Naive thymus-derived CD4-positive, alpha-beta T cell (primary cell): ENCODE data around the gene KRTAP4-1. TPM values are rescaled to one million over a fixed set of nuclear protein-coding genes. Genes with fewer than 3 reads are reported as not detected.
A peak's percentile ranks its signal among the peaks of the same experiment; 100 is the strongest.
"Not testable (repeated sequence)": the region's sequence is repeated elsewhere in the genome, so short reads cannot be mapped to it uniquely, and the experiment has no call there.

Experiments
- ATAC-seq: fragments of 150-1000 bp; cut with Tn5 transposase; 2 replicates; pipeline ENCODE4 v1.10.0; 2021; ENCODE audit warnings: mild to moderate bottlenecking, moderate library complexity
- CTCF ChIA-PET: fragments of 350-600 bp; sonication (Branson Sonifier 250); formaldehyde crosslinking; loops from one replicate; lab custom pipeline; 2021; ENCODE audit warnings: antibody characterized with exemption; lab: Charles Lee
- POLR2A ChIA-PET: fragments of 350-600 bp; sonication (Branson Sonifier 250); formaldehyde crosslinking; loops from one replicate; lab custom pipeline; 2021; ENCODE audit warnings: antibody characterized with exemption, inconsistent platforms; lab: Charles Lee
- DNase-seq, 9 donors: peaks; one replicate each; pipeline versions ENCODE4 v3.0.0 to v3.0.0-alpha.2; 2020 to 2022; ENCODE audit warnings: mixed read lengths in 1 of 9
- H3K27ac ChIP-seq: one replicate; pipeline ENCODE4 v1.7.0; 2013; ENCODE audit warnings: mild to moderate bottlenecking, low read depth, low read length, moderate library complexity
- H3K27me3 ChIP-seq, 2 donors: one replicate each; pipeline ENCODE4 v1.7.0; 2013; ENCODE audit warnings: low read length in 2 of 2, mild to moderate bottlenecking in 2 of 2, moderate library complexity in 2 of 2; ENCODE audit not compliant: control insufficient read depth in 2 of 2, insufficient read depth in 2 of 2
- H3K36me3 ChIP-seq, 3 experiments: 1 replicate in 2 of 3; 2 replicates in 1 of 3; pipeline ENCODE4 v1.7.0; 2013; ENCODE audit warnings: low read length in 3 of 3, mild to moderate bottlenecking in 3 of 3, moderate library complexity in 1 of 3; ENCODE audit not compliant: insufficient read depth in 3 of 3, control insufficient read depth in 2 of 3
- H3K4me1 ChIP-seq, 2 donors: one replicate each; pipeline ENCODE4 v1.7.0; 2013; ENCODE audit warnings: low read length in 2 of 2, mild to moderate bottlenecking in 2 of 2, moderate library complexity in 1 of 2; ENCODE audit not compliant: control insufficient read depth in 2 of 2, insufficient read depth in 2 of 2
- H3K4me3 ChIP-seq: 2 replicates; pipeline ENCODE4 v1.7.0; 2013; ENCODE audit warnings: mild to moderate bottlenecking, low read length
- H3K9me3 ChIP-seq, 3 experiments: 1 replicate in 2 of 3; 2 replicates in 1 of 3; pipeline ENCODE4 v1.7.0; 2013; ENCODE audit warnings: low read length in 3 of 3; ENCODE audit not compliant: control insufficient read depth in 2 of 3
- H3K27ac Mint-ChIP-seq, 9 donors: one replicate each; pipeline ENCODE4 v1.8.0; 2020 to 2022; ENCODE audit warnings: mixed read lengths in 9 of 9, mild to moderate bottlenecking in 8 of 9, moderate library complexity in 5 of 9, inconsistent platforms in 2 of 9
- H3K27me3 Mint-ChIP-seq, 5 donors: one replicate each; pipeline ENCODE4 v1.8.0; 2021 to 2022; ENCODE audit warnings: mixed read lengths in 5 of 5, mild to moderate bottlenecking in 1 of 5
- H3K36me3 Mint-ChIP-seq, 5 donors: one replicate each; pipeline ENCODE4 v1.8.0; 2020 to 2022; ENCODE audit warnings: mixed read lengths in 5 of 5, mild to moderate bottlenecking in 3 of 5, inconsistent platforms in 1 of 5
- H3K4me1 Mint-ChIP-seq, 7 donors: one replicate each; pipeline ENCODE4 v1.8.0; 2020 to 2022; ENCODE audit warnings: mixed read lengths in 7 of 7, mild to moderate bottlenecking in 3 of 7, inconsistent platforms in 1 of 7
- H3K4me3 Mint-ChIP-seq, 10 donors: one replicate each; pipeline ENCODE4 v1.8.0; 2020 to 2022; ENCODE audit warnings: mild to moderate bottlenecking in 10 of 10, mixed read lengths in 10 of 10, moderate library complexity in 6 of 10, inconsistent platforms in 2 of 10
- H3K9me3 Mint-ChIP-seq, 11 donors: one replicate each; pipeline ENCODE4 v1.8.0; 2020 to 2022; ENCODE audit warnings: mixed read lengths in 11 of 11, mild to moderate bottlenecking in 4 of 11, inconsistent platforms in 1 of 11, moderate library complexity in 1 of 11
- intact Hi-C, 2 donors: fragments of 100-400 bp; cut with micrococcal nuclease; formaldehyde crosslinking; loops; one replicate each; pipeline ENCODE4 v1.15.1; 2023
- polyA plus RNA-seq, 2 donors: library from polyadenylated mRNA; unstranded; fragments of 300-500 nt; fragmentation: Illumina TruSeq; gene quantifications; one replicate each; pipeline ENCODE4 v1.2.3, GENCODE V29; 2021
- total RNA-seq, 6 experiments: library from RNA in 5 of 6; stranded (reverse) in 5 of 6; gene quantifications; 1 replicate in 5 of 6; 2 replicates in 1 of 6; pipeline ENCODE4 v1.2.3 and lab custom pipeline; 2021 to 2026

The KRTAP4-1 gene
- total and polyA plus RNA-seq, 7 experiments from 2014 or later = not detected

- ATAC-seq, intact Hi-C loops: not testable (repeated sequence)
- CTCF ChIA-PET = interaction anchor here (0.6 kb wide), 1 partner anchor 39 kb away, joined by 5 read pairs; no protein-coding TSS in a partner anchor
These were observed 35.6 kb downstream of the KRTAP4-1 start for GRCh38 chr17:41148971-41149651.

GRCh38 chr17:41147531-41148204 lies 37.0 kb downstream of the KRTAP4-1 start:
- Histone ChIP-seq H3K4me1 (no peaks in the 10 kb centered on the region), H3K4me3 (no peak overlapping the region), H3K9me3 (peaks cover 0 to 6% (median 0%) of the 10 kb centered on the region in 3 experiments), H3K27me3 (no peaks in the 10 kb centered on the region), H3K36me3 (no peaks in the 10 kb centered on the region), H3K27ac (no peak overlapping the region)
- H3K9me3 Mint-ChIP-seq = peaks cover 7 to 22% (median 9%) of the 10 kb centered on the region in 11 donors
- POLR2A ChIA-PET = no interaction called here
- intact Hi-C loops = no loop called here
- no peak for DNase-seq
- H3K27me3 Mint-ChIP-seq = peaks cover 0 to 8% (median 0%) of the 10 kb centered on the region in 5 donors
- ATAC-seq = no peak
- no peak overlapping the region for H3K4me3 Mint-ChIP-seq
- peak overlapping the region in 2 of 9 donors; percentile 4 to 61 for H3K27ac Mint-ChIP-seq
- CTCF ChIA-PET = no interaction called here
- peaks cover 0 to 15% (median 8%) of the 10 kb centered on the region in 5 donors for H3K36me3 Mint-ChIP-seq
- H3K4me1 Mint-ChIP-seq = peaks cover 0 to 8% (median 4%) of the 10 kb centered on the region in 7 donors

More at GRCh38 chr17:41148971-41149651, 35.6 kb downstream of the KRTAP4-1 start:
- H3K4me3 ChIP-seq, POLR2A ChIA-PET, H3K27me3 ChIP-seq, H3K36me3 Mint-ChIP-seq, H3K4me3 Mint-ChIP-seq, H3K9me3 ChIP-seq, H3K4me1 ChIP-seq, H3K27ac ChIP-seq, DNase-seq, H3K36me3 ChIP-seq, H3K9me3 Mint-ChIP-seq: not testable (repeated sequence)
- Mint-ChIP-seq H3K4me1 (peaks cover 0 to 19% (median 5%) of the 10 kb centered on the region in 7 donors), H3K27ac (peak overlapping the region in 1 of 9 donors; percentile 7), H3K27me3 (peaks cover 0 to 18% (median 0%) of the 10 kb centered on the region in 5 donors)

- ATAC-seq = no peak
- ChIA-PET CTCF (no interaction called here), POLR2A (no interaction called here)
- Histone ChIP-seq H3K4me3 (no peak overlapping the region), H3K36me3 (no peaks in the 10 kb centered on the region), H3K4me1 (no peaks in the 10 kb centered on the region), H3K27ac (no peak overlapping the region), H3K9me3 (peaks cover 0 to 8% (median 0%) of the 10 kb centered on the region in 3 experiments), H3K27me3 (no peaks in the 10 kb centered on the region)
- Mint-ChIP-seq H3K9me3 (peaks cover 9 to 44% (median 21%) of the 10 kb centered on the region in 11 donors), H3K4me1 (peaks cover 0 to 8% (median 4%) of the 10 kb centered on the region in 7 donors), H3K27me3 (peaks cover 0 to 8% (median 0%) of the 10 kb centered on the region in 5 donors), H3K4me3 (no peak overlapping the region), H3K36me3 (peaks cover 0 to 26% (median 16%) of the 10 kb centered on the region in 5 donors), H3K27ac (no peak overlapping the region)
- intact Hi-C loops = no loop called here
- DNase-seq = no peak
These were observed 39.5 kb downstream of the KRTAP4-1 start for GRCh38 chr17:41145261-41145660.

GRCh38 chr17:41144846-41145245 lies 39.9 kb downstream of the KRTAP4-1 start:
- ChIA-PET CTCF (no interaction called here), POLR2A (no interaction called here)
- intact Hi-C loops = no loop called here
- Mint-ChIP-seq H3K36me3 (peaks cover 0 to 27% (median 16%) of the 10 kb centered on the region in 5 donors), H3K27me3 (peaks cover 0 to 8% (median 0%) of the 10 kb centered on the region in 5 donors), H3K4me1 (peaks cover 0 to 8% (median 4%) of the 10 kb centered on the region in 7 donors), H3K27ac (no peak overlapping the region), H3K4me3 (no peak overlapping the region), H3K9me3 (peaks cover 9 to 47% (median 21%) of the 10 kb centered on the region in 11 donors)
- H3K9me3 ChIP-seq = peaks cover 0 to 11% (median 0%) of the 10 kb centered on the region in 3 experiments
- H3K4me3 ChIP-seq = no peak overlapping the region
- H3K4me1 ChIP-seq = no peaks in the 10 kb centered on the region
- no peak for DNase-seq
- no peak overlapping the region for H3K27ac ChIP-seq
- H3K27me3 ChIP-seq = no peaks in the 10 kb centered on the region
- H3K36me3 ChIP-seq = no peaks in the 10 kb centered on the region
- ATAC-seq = no peak

- Histone ChIP-seq H3K4me1 (no peaks in the 10 kb centered on the region), H3K4me3 (no peak overlapping the region), H3K27me3 (no peaks in the 10 kb centered on the region), H3K36me3 (no peaks in the 10 kb centered on the region), H3K9me3 (peaks cover 0 to 11% (median 0%) of the 10 kb centered on the region in 3 experiments), H3K27ac (no peak overlapping the region)
- no peak for DNase-seq
- no peak for ATAC-seq
- Mint-ChIP-seq H3K4me3 (no peak overlapping the region), H3K27ac (no peak overlapping the region), H3K36me3 (peaks cover 2 to 43% (median 28%) of the 10 kb centered on the region in 5 donors), H3K27me3 (peaks cover 0 to 5% (median 4%) of the 10 kb centered on the region in 5 donors), H3K9me3 (peaks cover 13 to 61% (median 29%) of the 10 kb centered on the region in 11 donors), H3K4me1 (peaks cover 0 to 6% (median 2%) of the 10 kb centered on the region in 7 donors)
- ChIA-PET CTCF (interaction anchor here (0.6 kb wide), 1 partner anchor 410 kb away, joined by 3 read pairs; no protein-coding TSS in a partner anchor), POLR2A (no interaction called here)
- intact Hi-C loops = no loop called here
These were observed 43.4 kb downstream of the KRTAP4-1 start for GRCh38 chr17:41141361-41141760.

GRCh38 chr17:41140360-41141131 lies 44.2 kb downstream of the KRTAP4-1 start, which contains the start of gene KRTAP4-6:
KRTAP4-6 (minus strand) TSS chr17:41140544; CDS start chr17:41140487, 57 bp downstream.
- Histone ChIP-seq H3K4me3 (no peak within 1 kb of the TSS), H3K36me3 (no peaks in the 10 kb centered on the region), H3K27ac (no peak within 1 kb of the TSS), H3K4me1 (no peaks in the 10 kb centered on the region), H3K9me3 (peaks cover 0 to 11% (median 0%) of the 10 kb centered on the region in 3 experiments), H3K27me3 (no peaks in the 10 kb centered on the region)
- H3K4me3 Mint-ChIP-seq = no peak within 1 kb of the TSS
- intact Hi-C loops = no loop called here
- peaks cover 0 to 9% (median 1%) of the 10 kb centered on the region in 7 donors for H3K4me1 Mint-ChIP-seq
- DNase-seq (no peak), ATAC-seq (no peak)
- ChIA-PET POLR2A (interaction anchor here (0.5 kb wide), 1 partner anchor 1613 kb away, joined by 3 read pairs; no protein-coding TSS in a partner anchor), CTCF (interaction anchor here (0.6 kb wide), 1 partner anchor 411 kb away, joined by 3 read pairs; no protein-coding TSS in a partner anchor)
- H3K27me3 Mint-ChIP-seq = peaks cover 0 to 5% (median 4%) of the 10 kb centered on the region in 5 donors
- H3K27ac Mint-ChIP-seq = peak within 1 kb of the TSS in 1 of 9 donors; percentile 12
- peaks cover 13 to 61% (median 29%) of the 10 kb centered on the region in 11 donors for H3K9me3 Mint-ChIP-seq
- peaks cover 2 to 43% (median 28%) of the 10 kb centered on the region in 5 donors for H3K36me3 Mint-ChIP-seq
